Neural progenitor cell (in vitro differentiated cells): ENCODE measurements around the gene HTT. TPM values are rescaled to one million over a fixed set of nuclear protein-coding genes. Genes with fewer than 3 reads are reported as not detected.

Experiments used
- DNase-seq: peaks from one replicate; pipeline ENCODE4 v3.0.0-alpha.2; 2016; ENCODE audit warnings: low spot score
- H2AFZ ChIP-seq: fragments of 200-600 bp; sonication (generic); replicated peaks from 2 replicates; pipeline ENCODE4 v1.6.1; 2016; ENCODE audit warnings: antibody characterized with exemption
- H3F3A ChIP-seq: fragments of 200-600 bp; sonication (generic); 2 replicates; pipeline ENCODE4 v1.6.1; 2016; ENCODE audit warnings: antibody characterized with exemption, low read depth
- H3K27ac ChIP-seq: fragments of 200-600 bp; sonication (generic); 2 replicates; pipeline ENCODE4 v1.5.1; 2016; ENCODE audit warnings: mild to moderate bottlenecking
- H3K27me3 ChIP-seq: fragments of 200-600 bp; sonication (generic); 2 replicates; pipeline ENCODE4 v1.6.1; 2016; ENCODE audit warnings: mild to moderate bottlenecking, moderate library complexity
- H3K36me3 ChIP-seq: fragments of 200-600 bp; sonication (generic); 2 replicates; pipeline ENCODE4 v1.5.1; 2016
- H3K4me1 ChIP-seq: fragments of 200-600 bp; sonication (generic); 2 replicates; pipeline ENCODE4 v1.6.1; 2016; ENCODE audit warnings: mixed run types
- H3K4me2 ChIP-seq: fragments of 200-600 bp; sonication (generic); 2 replicates; pipeline ENCODE4 v1.6.1; 2016
- H3K4me3 ChIP-seq: fragments of 200-600 bp; sonication (generic); 2 replicates; pipeline ENCODE4 v1.5.1; 2016
- H3K79me2 ChIP-seq: fragments of 200-600 bp; sonication (generic); 2 replicates; pipeline ENCODE4 v1.6.1; 2016; ENCODE audit warnings: low read depth
- H3K9ac ChIP-seq: fragments of 200-600 bp; sonication (generic); 2 replicates; pipeline ENCODE4 v1.6.1; 2016
- H3K9me3 ChIP-seq: fragments of 200-600 bp; sonication (generic); 2 replicates; pipeline ENCODE4 v1.5.1; 2016; ENCODE audit warnings: low read depth
- H4K20me1 ChIP-seq: fragments of 200-600 bp; sonication (generic); 2 replicates; pipeline ENCODE4 v1.6.1; 2016; ENCODE audit warnings: low read depth
- H3K27ac Mint-ChIP-seq: 3 replicates; pipeline ENCODE4 v1.8.0; 2021; ENCODE audit warnings: mixed read lengths
- H3K27me3 Mint-ChIP-seq: 2 replicates; pipeline ENCODE4 v1.8.0; 2022; ENCODE audit warnings: low read depth, mild to moderate bottlenecking, inconsistent platforms, moderate library complexity, mixed read lengths; ENCODE audit not compliant: insufficient read depth
- H3K36me3 Mint-ChIP-seq: 3 replicates; pipeline ENCODE4 v1.8.0; 2021; ENCODE audit warnings: mixed read lengths
- H3K4me1 Mint-ChIP-seq: 3 replicates; pipeline ENCODE4 v1.8.0; 2021; ENCODE audit warnings: mixed read lengths
- H3K4me3 Mint-ChIP-seq: 3 replicates; pipeline ENCODE4 v1.8.0; 2021; ENCODE audit warnings: mild to moderate bottlenecking, moderate library complexity, mixed read lengths
- H3K9me3 Mint-ChIP-seq: 3 replicates; pipeline ENCODE4 v1.8.0; 2020; ENCODE audit warnings: mixed read lengths
- EZH2 ChIP-seq: fragments of 200-600 bp; sonication (generic); IDR thresholded peaks from 2 replicates; pipeline ENCODE4 v1.6.1; 2017; ENCODE audit warnings: antibody characterized with exemption, mild to moderate bottlenecking, moderate library complexity
- EZH2phosphoT487 ChIP-seq: fragments of 200-600 bp; sonication (generic); IDR thresholded peaks from 2 replicates; pipeline ENCODE4 v1.6.1; 2017; ENCODE audit warnings: antibody characterized with exemption
- total RNA-seq: library from RNA; depleted of rRNA; stranded (reverse); fragments of >200 nt; gene quantifications from 2 replicates; pipeline ENCODE4 v1.2.3, GENCODE V29; 2015; ENCODE audit warnings: low replicate concordance
- TF ChIP-seq, protein P1 (sequence below): fragments of 200-600 bp; sonication (generic); IDR thresholded peaks from 2 replicates; pipeline ENCODE4 v1.5.1; 2017; ENCODE audit warnings: antibody characterized with exemption, mild to moderate bottlenecking

The HTT gene
- total RNA-seq, 1 donor from 2014 or later, result 38.9 TPM

- Mint-ChIP-seq H3K36me3 (peaks cover 30% of the 10 kb centered on the region), H3K4me1 (peaks cover 5% of the 10 kb centered on the region), H3K27me3 (no peaks in the 10 kb centered on the region), H3K4me3 (no peak overlapping the region), H3K27ac (no peak overlapping the region), H3K9me3 (no peaks in the 10 kb centered on the region)
- Histone ChIP-seq H2AFZ (no peak overlapping the region), H3K4me2 (no peak overlapping the region), H3K4me3 (no peak overlapping the region), H3K36me3 (peaks cover 11% of the 10 kb centered on the region), H4K20me1 (no peaks in the 10 kb centered on the region), H3K79me2 (no peaks in the 10 kb centered on the region), H3F3A (no peaks in the 10 kb centered on the region), H3K9ac (no peak overlapping the region), H3K27ac (no peak overlapping the region), H3K27me3 (no peaks in the 10 kb centered on the region), H3K9me3 (no peaks in the 10 kb centered on the region), H3K4me1 (no peaks in the 10 kb centered on the region)
- TF ChIP-seq, protein P1, sequence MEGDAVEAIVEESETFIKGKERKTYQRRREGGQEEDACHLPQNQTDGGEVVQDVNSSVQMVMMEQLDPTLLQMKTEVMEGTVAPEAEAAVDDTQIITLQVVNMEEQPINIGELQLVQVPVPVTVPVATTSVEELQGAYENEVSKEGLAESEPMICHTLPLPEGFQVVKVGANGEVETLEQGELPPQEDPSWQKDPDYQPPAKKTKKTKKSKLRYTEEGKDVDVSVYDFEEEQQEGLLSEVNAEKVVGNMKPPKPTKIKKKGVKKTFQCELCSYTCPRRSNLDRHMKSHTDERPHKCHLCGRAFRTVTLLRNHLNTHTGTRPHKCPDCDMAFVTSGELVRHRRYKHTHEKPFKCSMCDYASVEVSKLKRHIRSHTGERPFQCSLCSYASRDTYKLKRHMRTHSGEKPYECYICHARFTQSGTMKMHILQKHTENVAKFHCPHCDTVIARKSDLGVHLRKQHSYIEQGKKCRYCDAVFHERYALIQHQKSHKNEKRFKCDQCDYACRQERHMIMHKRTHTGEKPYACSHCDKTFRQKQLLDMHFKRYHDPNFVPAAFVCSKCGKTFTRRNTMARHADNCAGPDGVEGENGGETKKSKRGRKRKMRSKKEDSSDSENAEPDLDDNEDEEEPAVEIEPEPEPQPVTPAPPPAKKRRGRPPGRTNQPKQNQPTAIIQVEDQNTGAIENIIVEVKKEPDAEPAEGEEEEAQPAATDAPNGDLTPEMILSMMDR, result no peak
- TF ChIP-seq EZH2, result no peak
- no peak for TF ChIP-seq EZH2phosphoT487
- DNase-seq, result no peak
Observed at GRCh38 chr4:3135155-3136011, 60.9 kb downstream of the HTT start.

DNA sequence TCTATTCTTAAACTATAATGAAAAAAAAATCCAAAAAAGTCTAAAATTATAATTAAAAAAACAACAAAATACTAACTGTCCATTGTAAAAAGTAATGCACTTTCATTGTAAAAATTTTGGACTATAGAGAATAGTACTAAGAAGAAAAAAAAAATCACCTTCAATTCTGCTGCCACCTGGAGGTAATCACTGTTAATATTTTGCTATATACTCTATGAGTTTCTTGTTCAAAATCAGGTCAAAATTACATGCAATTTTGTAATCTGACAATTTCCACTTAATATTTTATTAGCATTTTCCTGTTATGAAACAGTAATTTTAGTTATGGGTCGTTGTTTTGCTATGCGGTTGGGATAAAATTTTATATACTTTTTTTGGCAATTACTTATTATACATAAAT, 62.0 kb downstream of the HTT start:
- Mint-ChIP-seq H3K4me3 (no peak overlapping the region), H3K9me3 (no peaks in the 10 kb centered on the region), H3K27me3 (no peaks in the 10 kb centered on the region), H3K27ac (no peak overlapping the region), H3K36me3 (peaks cover 27% of the 10 kb centered on the region), H3K4me1 (peaks cover 7% of the 10 kb centered on the region)
- Histone ChIP-seq H3K4me1 (no peaks in the 10 kb centered on the region), H3K9me3 (no peaks in the 10 kb centered on the region), H4K20me1 (no peaks in the 10 kb centered on the region), H3K4me3 (no peak overlapping the region), H3K36me3 (peaks cover 11% of the 10 kb centered on the region), H3K4me2 (no peak overlapping the region), H3K27ac (no peak overlapping the region), H3K79me2 (no peaks in the 10 kb centered on the region), H2AFZ (no peak overlapping the region), H3F3A (no peaks in the 10 kb centered on the region), H3K9ac (no peak overlapping the region), H3K27me3 (no peaks in the 10 kb centered on the region)
- no peak for DNase-seq
- TF ChIP-seq EZH2phosphoT487, result no peak
- no peak for TF ChIP-seq EZH2
- TF ChIP-seq, protein P1, result peak; percentile 22

- no peak for TF ChIP-seq EZH2
- Histone ChIP-seq H2AFZ (no peak overlapping the region), H3K4me1 (no peaks in the 10 kb centered on the region), H3K27ac (no peak overlapping the region), H3K79me2 (no peaks in the 10 kb centered on the region), H3K4me3 (no peak overlapping the region), H3K4me2 (no peak overlapping the region), H3K36me3 (peaks cover 8% of the 10 kb centered on the region), H3F3A (no peaks in the 10 kb centered on the region), H4K20me1 (no peaks in the 10 kb centered on the region), H3K9me3 (no peaks in the 10 kb centered on the region), H3K9ac (no peak overlapping the region), H3K27me3 (no peaks in the 10 kb centered on the region)
- Mint-ChIP-seq H3K27me3 (no peaks in the 10 kb centered on the region), H3K36me3 (peaks cover 21% of the 10 kb centered on the region), H3K4me3 (no peak overlapping the region), H3K27ac (no peak overlapping the region), H3K4me1 (peaks cover 7% of the 10 kb centered on the region), H3K9me3 (no peaks in the 10 kb centered on the region)
- DNase-seq, result no peak
Observed at GRCh38 chr4:3137908-3138307, 63.4 kb downstream of the HTT start.
